Left ventricle myocardium inferior (tissue), 1 donor: ENCODE measurements around the gene UBE2U. TPM values are rescaled to one million over a fixed set of nuclear protein-coding genes. Genes with fewer than 3 reads are reported as not detected.

Experiments used
- DNase-seq: peaks from one replicate; pipeline ENCODE4 v3.0.0-alpha.2; 2020
- H3K27ac ChIP-seq: fragments of 200-600 bp; replicated peaks from 2 replicates; pipeline ENCODE4 v1.8.0; 2021
- H3K27me3 ChIP-seq: fragments of 200-600 bp; 2 replicates; pipeline ENCODE4 v1.8.0; 2021; ENCODE audit warnings: low read depth
- H3K36me3 ChIP-seq: fragments of 200-600 bp; 2 replicates; pipeline ENCODE4 v1.8.0; 2021
- H3K4me1 ChIP-seq: fragments of 200-600 bp; 2 replicates; pipeline ENCODE4 v1.8.0; 2021
- H3K4me3 ChIP-seq: fragments of 200-600 bp; 2 replicates; pipeline ENCODE4 v1.8.0; 2021; ENCODE audit warnings: mild to moderate bottlenecking, moderate library complexity
- H3K9me3 ChIP-seq: fragments of 200-600 bp; replicated peaks from 2 replicates; pipeline ENCODE4 v1.8.0; 2021
- CTCF ChIP-seq: fragments of 200-600 bp; IDR thresholded peaks from 2 replicates; pipeline ENCODE4 v1.8.0; 2021; ENCODE audit warnings: antibody characterized with exemption, mild to moderate bottlenecking, borderline replicate concordance
- intact Hi-C: fragments of 100-400 bp; cut with micrococcal nuclease; formaldehyde crosslinking; loops from one replicate; pipeline ENCODE4 v1.11.0; 2022
- total RNA-seq: library from RNA; stranded (reverse); fragmentation: NEBNext Ultra II Directional; extraction: Animal tissue kit (Norgen Biotek cat#: 25700); gene quantifications from one replicate; pipeline ENCODE4 v1.2.1, GENCODE V29; 2021
- donor health status: DM: no; HTN: yes; CAD: no; lungs with severe emphysema.

The UBE2U gene
- total RNA-seq, 1 donor from 2014 or later: 0.85 TPM

GRCh38 chr1:64263856-64264255 is 60.4 kb downstream of the UBE2U start:
- no peak overlapping the region for H3K27ac ChIP-seq
- no peaks in the 10 kb centered on the region for H3K36me3 ChIP-seq
- intact Hi-C loops: loop anchor here (10.0 kb wide), 2 partner anchors 221 to 411 kb away; no protein-coding TSS in a partner anchor
- no peak overlapping the region for H3K4me3 ChIP-seq
- no peak for DNase-seq
- TF ChIP-seq CTCF: no peak
- peaks cover 4% of the 10 kb centered on the region for H3K27me3 ChIP-seq
- H3K4me1 ChIP-seq: no peaks in the 10 kb centered on the region
- no peaks in the 10 kb centered on the region for H3K9me3 ChIP-seq

- no peaks in the 10 kb centered on the region for H3K9me3 ChIP-seq
- TF ChIP-seq CTCF: no peak
- no peak overlapping the region for H3K4me3 ChIP-seq
- intact Hi-C loops: loop anchor here (5.0 to 10.0 kb wide), 3 partner anchors 220 to 557 kb away; no protein-coding TSS in a partner anchor
- no peak for DNase-seq
- no peaks in the 10 kb centered on the region for H3K36me3 ChIP-seq
- no peak overlapping the region for H3K27ac ChIP-seq
- H3K27me3 ChIP-seq: peaks cover 4% of the 10 kb centered on the region
- H3K4me1 ChIP-seq: no peaks in the 10 kb centered on the region
These were observed 61.7 kb downstream of the UBE2U start for GRCh38 chr1:64265141-64265540.

GRCh38 chr1:64266991-64267390 is 63.6 kb downstream of the UBE2U start:
- intact Hi-C loops: loop anchor here (5.0 to 10.0 kb wide), 3 partner anchors 218 to 555 kb away; no protein-coding TSS in a partner anchor
- DNase-seq: no peak
- no peaks in the 10 kb centered on the region for H3K9me3 ChIP-seq
- TF ChIP-seq CTCF: no peak
- H3K4me1 ChIP-seq: no peaks in the 10 kb centered on the region
- H3K36me3 ChIP-seq: no peaks in the 10 kb centered on the region
- peaks cover 4% of the 10 kb centered on the region for H3K27me3 ChIP-seq
- H3K4me3 ChIP-seq: no peak overlapping the region
- no peak overlapping the region for H3K27ac ChIP-seq

GRCh38 chr1:64268653-64269557 is 65.5 kb downstream of the UBE2U start:
- intact Hi-C loops: loop anchor here (5.0 to 10.0 kb wide), 3 partner anchors 216 to 553 kb away; no protein-coding TSS in a partner anchor
- no peaks in the 10 kb centered on the region for H3K36me3 ChIP-seq
- peaks cover 4% of the 10 kb centered on the region for H3K27me3 ChIP-seq
- no peaks in the 10 kb centered on the region for H3K4me1 ChIP-seq
- H3K27ac ChIP-seq: no peak overlapping the region
- TF ChIP-seq CTCF: peak; percentile 83
- H3K4me3 ChIP-seq: no peak overlapping the region
- DNase-seq: peak; percentile 31
- H3K9me3 ChIP-seq: no peaks in the 10 kb centered on the region

GRCh38 chr1:64269558-64269884 is 66.1 kb downstream of the UBE2U start:
- no peak overlapping the region for H3K4me3 ChIP-seq
- no peak overlapping the region for H3K27ac ChIP-seq
- intact Hi-C loops: loop anchor here (5.0 to 10.0 kb wide), 3 partner anchors 215 to 553 kb away; no protein-coding TSS in a partner anchor
- H3K9me3 ChIP-seq: no peaks in the 10 kb centered on the region
- TF ChIP-seq CTCF: no peak
- peaks cover 4% of the 10 kb centered on the region for H3K27me3 ChIP-seq
- H3K36me3 ChIP-seq: no peaks in the 10 kb centered on the region
- no peaks in the 10 kb centered on the region for H3K4me1 ChIP-seq
- DNase-seq: no peak
